Measurements from ENCODE around the gene ATP10A.

DNA sequence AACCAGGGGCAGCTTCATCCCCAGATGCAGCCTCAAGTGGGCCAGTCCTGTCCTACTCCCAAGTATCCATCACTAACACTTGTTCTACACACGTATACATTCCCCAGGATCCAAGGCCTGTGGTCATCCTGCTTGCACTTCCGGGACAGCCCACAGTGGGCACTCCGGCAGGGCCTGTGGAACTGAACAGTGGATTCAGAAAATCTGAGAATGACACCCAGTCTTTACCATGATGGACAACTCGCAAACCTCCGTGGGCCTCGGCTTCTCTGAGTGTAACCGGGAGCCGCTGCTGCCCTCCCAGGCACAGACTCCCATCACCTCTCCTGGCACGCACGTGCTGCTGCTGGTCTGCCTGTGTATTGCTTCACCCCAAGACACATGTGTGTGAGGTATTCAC is 59.6 kb downstream of the ATP10A start:
- no peak for TF ChIP-seq ZNF696 (CRISPR knock-in tag; conservative IDR thresholded peaks at IDR 0.05)
- TF ChIP-seq, protein P1, sequence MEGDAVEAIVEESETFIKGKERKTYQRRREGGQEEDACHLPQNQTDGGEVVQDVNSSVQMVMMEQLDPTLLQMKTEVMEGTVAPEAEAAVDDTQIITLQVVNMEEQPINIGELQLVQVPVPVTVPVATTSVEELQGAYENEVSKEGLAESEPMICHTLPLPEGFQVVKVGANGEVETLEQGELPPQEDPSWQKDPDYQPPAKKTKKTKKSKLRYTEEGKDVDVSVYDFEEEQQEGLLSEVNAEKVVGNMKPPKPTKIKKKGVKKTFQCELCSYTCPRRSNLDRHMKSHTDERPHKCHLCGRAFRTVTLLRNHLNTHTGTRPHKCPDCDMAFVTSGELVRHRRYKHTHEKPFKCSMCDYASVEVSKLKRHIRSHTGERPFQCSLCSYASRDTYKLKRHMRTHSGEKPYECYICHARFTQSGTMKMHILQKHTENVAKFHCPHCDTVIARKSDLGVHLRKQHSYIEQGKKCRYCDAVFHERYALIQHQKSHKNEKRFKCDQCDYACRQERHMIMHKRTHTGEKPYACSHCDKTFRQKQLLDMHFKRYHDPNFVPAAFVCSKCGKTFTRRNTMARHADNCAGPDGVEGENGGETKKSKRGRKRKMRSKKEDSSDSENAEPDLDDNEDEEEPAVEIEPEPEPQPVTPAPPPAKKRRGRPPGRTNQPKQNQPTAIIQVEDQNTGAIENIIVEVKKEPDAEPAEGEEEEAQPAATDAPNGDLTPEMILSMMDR (IDR thresholded peaks at IDR 0.05 in 2 of 3, conservative IDR thresholded peaks at IDR 0.05 in 1 of 3; ENCODE audit: insufficient read depth in 2 of 3, low read depth in 1 of 3, low read length in 3 of 3): no peak
